DMS79 (cell line): ENCODE measurements around the gene TTYH3.
A peak's percentile ranks its signal among the peaks of the same experiment; 100 is the strongest.

Source experiments
- DNase-seq: peaks from one replicate; lab custom pipeline; 2025; lab: John Stamatoyannopoulos, UW

TTYH3 gene

GRCh38 chr7:2617325-2617905 lies 14.4 kb upstream of the TTYH3 start:
- DNase-seq: no peak

DNA sequence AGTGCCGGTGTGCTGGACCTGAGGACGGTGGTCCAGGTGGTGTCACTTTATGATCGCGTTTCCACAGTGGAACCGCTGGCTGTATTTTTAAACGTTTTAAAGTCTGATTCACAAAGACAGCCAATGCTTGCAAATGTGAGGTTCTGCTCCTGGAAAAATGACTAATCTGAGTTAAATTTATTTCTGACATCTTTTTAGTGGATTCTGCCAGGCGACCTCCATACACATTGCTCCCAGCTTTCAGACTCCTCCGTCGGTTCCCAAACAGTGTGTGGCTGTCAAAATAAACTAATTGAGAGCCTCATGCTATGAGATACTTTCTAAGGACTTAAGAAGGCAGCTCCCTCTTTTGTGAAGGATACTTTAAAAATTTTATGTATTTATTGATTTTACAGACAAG lies 12.7 kb upstream of the TTYH3 start:
- DNase-seq: no peak

DNA sequence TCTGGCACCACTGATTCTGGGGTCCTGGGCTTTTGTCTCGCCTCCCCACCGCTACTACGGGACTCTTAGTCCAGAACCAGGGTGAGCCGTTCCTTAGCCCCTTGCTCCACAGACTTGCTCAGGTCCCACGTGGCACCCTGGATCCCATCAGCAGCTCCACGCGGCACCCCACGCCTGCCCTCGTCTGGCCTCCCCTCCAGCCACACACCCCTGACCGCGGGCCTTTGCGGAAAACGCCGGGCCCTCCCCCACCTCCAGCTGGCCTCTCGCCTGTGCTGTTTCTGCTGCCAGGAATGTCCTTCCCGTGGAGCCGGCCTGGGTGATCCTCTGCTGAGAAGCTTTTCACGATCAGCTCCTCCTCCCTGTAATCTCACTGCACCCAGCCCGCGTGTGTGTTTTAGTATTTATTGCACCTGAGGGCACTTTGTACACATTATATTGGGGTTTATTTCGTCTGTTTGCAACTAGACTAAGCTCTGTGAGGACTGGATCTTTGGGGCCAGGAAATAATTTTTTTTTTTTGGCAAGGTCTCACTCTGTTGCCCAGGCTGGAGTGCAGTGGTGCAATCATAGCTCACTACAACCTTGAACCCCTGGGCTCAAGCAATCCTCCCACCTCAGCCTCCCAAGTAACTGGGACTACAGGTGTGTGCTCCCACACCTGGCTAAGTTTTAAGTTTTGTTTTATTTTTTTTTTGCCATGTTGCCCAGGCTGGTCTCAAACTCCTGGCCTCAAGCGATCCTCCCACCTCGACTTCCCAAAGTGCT lies 10.5 kb upstream of the TTYH3 start:
- DNase-seq: no peak

- DNase-seq: no peak
Measured at GRCh38 chr7:2621948-2622640, 9.7 kb upstream of the TTYH3 start.

DNA sequence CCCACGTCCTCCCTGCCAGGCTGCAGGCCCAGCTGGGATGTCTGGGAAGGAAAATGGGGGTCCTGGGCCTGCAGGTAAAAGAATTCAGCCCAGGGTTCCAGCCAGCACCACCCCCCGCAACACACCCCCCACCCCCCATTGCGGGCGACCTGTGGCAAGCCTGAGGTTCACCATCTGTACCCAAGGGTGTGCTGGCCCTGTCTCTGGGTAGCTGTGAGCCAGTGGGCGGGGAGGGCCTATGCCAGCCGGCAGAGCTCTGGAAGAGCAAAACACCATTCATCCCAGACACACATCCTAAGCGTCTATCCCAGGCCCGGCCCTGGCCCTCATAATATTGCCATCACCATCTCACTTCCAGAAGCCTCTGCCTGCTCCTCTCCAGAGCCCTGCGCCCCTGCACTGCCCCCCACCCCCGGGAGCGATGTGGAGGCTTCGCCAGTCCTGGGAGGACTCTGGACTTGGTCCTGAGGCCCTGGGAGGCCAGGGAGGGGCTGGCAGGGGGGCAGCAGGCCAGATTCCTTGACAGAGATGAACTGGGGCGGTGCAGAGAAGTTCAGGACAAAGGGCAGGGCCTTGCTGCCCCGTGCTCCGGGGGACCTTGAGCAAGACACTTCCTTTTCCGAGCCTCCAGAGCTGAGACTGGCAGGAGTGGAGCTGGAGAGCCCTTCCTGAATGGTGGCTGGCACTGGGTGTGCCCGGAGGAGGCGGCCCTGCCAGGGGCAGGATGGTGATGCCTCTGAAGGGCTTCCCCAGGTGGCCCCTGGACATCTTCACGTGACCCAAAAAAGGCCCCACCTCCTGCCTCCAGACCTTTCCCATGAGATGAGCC lies 8.7 kb upstream of the TTYH3 start:
- DNase-seq: no peak

- no peak for DNase-seq
Measured at GRCh38 chr7:2623698-2624014, 8.1 kb upstream of the TTYH3 start.

DNA sequence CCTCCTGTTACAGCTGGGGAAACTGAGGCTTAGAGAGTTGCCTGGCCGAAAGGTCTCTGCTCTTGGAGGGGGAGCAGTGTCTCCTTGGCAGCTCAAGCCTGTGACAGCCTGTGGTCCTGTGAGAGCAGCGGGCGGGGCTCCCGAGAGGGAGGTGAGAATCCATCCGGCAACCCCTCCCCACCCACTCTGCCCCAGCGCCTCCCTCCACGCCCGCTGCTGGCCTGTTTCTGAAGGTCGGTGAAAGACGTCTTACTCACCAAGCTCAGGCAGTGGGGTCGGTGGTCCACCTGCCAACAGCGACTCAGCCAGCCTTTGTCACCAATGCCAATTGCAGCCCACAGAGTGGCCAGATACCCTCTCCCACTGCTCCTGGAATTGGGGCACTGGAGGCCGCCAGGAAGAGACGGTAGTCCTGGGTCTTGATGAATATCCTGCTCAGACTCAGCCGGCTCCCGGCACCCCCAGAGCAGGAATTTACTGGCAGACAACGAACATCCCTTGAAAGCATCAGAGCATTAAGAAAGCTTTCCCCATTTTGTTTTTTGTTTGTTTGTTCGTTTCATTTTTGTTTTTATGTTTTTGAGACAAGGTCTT lies 7.4 kb upstream of the TTYH3 start:
- DNase-seq: no peak

DNA sequence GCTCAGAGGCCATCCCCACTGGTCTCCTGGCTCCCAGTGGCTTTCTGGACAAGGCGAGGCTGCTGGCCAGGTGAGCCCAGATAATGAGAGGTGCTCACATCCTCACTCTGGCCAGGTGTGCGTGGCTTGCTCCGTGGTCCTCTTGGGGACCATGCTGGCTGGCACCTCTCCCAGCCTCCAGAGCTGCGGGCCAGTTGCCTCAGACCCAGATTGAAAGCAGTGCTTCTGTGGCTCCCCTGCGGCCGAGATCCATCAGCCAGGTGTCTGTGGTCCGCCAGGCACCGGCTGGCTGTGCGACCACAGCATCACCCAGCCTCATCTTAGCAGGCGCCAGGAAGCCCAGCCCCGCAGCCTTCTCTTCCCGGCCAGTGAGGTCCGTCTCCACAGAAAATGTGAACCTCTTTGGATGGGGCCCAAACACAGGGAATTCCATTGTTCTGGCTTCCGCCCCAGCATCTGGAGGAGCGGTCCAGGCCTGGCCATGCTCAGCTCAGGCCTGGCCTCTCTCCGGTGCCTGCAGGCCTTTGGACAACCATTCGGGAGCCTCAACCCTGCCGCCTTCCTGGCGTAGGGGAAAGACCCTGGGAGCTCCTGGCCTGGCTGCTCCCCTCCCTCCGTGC lies 5.2 kb upstream of the TTYH3 start:
- DNase-seq: no peak

DNA sequence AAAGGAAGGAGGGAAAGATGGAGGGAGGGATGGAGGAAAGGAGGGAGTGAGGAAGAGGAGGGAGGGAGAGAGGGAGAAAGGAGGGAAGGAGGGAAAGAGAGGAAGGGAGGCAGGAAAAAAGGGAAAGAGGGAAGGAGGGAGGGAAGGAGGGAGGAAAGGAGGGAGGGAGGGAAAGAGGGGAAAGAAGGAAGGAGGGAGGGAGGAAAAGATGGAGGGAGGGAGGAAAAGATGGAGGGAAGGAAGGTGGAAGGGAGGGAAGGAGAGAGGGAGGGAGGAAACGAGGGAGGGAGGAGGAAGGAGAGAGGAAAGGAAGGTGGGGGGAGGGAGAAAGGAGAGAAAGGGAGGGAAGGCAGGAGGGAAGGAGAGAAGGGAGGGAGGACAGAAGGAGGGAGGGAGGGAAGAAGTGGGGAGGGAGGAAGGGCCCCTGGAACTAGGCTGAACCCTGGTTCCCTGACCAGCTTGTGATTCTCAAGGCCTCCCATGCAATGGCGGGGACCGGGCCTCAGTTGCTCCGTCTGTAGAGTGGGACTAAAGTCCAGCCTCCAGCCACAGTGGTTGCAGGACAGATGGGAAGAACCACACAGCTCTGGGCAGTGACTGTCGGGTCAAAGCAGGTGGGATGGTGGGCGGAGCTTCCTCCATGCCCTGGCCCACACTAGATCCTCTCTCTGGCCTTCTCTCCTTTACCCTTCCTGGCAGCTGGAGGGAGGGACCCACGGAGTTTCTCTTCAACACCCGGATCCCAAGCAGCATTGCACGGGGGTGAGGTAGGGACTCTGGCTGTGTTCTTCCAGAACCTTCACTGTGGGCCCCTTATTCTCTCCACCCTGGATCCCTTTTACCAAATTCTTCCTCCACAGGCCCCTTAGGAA lies 4.3 kb upstream of the TTYH3 start:
- DNase-seq: no peak

DNA sequence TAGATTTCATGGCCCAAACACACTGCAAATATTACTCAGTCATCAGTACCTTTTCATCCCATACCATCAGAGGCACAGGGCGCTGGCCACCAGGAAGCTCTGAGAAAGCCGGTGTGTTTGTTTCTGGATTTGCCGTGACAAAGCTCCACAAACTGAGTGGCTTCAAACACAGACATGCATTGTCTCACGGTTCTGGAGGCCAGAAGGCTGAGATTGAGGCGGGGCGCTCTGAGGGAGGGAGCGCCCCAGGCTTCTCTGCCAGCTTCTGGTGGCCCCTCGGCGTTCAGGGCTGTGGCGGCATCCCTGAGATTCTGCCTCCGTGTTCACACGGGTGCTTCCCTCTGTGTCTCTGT lies 3.7 kb upstream of the TTYH3 start:
- no peak for DNase-seq

DNA sequence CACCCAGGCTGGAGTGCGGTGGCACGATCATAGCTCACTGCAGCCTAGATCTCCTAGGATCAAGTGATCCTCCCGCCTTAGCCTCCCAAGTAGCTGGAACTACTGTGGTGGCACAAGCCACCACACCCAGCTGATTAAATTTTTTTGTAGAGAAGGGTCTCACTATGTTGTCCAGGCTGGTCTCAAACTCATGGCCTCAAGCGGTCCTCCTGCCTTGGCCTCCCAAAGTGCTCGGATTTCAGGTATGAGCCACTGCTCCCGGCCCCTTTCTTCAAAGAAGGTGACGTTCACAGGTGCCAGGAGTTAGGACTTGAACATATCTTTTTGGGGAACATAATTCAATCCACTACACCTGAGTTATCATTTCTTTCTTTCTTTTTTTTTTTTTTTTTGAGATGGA lies 2.9 kb upstream of the TTYH3 start:
- no peak for DNase-seq

- no peak for DNase-seq
Measured at GRCh38 chr7:2629746-2630681, 1.8 kb upstream of the TTYH3 start.

- DNase-seq: peak; percentile 33
Measured at GRCh38 chr7:2632733-2633537, 1.1 kb downstream of the TTYH3 start.

DNA sequence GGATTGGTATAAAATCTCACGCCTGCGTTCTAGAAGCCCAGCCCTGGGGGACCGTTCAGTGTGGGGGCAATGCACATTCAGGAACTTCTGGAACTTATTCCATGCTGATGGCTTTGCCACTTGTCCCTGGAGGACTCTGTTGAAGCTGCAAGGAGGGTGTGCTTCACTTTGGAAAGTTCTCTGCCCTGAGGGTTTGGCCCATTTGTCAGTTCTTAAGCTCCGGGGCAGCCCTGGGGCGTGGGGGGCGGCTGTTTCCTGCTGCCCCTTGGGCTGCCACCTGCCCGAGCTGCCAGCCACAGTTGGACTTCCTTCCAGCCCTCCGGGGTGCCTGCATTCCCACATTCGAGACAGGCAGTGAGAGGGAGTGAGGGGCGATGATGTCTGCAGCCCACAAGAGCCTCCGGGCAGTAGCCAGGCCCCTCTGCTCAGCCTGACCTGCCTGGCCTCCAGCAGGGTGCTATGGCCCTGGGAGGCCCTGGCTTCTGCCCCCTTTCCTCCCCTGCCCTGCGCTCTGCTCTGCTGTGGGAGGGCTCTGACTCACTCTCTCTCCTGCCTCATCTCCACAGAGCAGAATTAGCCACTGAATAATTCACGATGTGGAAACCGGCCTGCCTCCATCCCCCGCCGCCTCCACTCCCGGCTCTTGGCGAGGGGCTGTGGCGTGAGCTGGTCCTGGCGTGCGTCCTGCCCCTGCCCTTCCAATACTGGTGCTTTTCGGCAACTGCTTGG lies 1.9 kb downstream of the TTYH3 start:
- DNase-seq: no peak

GRCh38 chr7:2634267-2635145 lies 2.7 kb downstream of the TTYH3 start:
- no peak for DNase-seq

DNA sequence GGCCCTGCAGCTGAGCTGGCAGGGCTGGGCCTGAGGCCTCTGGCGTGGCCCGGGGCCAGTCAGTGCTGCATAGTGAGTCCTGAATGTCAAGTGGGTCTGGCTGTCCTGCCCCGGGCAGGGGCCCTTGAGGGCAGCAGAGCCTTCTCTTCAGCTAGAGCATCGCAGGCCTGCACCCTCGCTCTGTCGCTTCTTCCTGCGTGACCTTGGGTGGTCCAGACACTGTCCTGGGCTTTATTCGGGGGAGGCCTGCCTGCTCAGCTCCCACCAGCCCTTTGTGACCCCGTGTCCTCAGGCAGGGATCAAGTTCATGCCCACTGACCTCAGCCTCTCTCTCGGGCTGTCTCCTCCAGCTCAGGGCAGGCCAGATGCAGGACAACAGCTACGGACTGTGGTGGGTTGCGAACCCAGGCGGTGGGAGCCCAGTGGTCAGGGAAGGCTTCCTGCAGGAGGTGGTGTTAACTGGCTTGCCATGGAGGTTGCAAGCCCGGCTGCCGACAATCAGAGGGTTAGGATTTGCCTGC lies 3.4 kb downstream of the TTYH3 start:
- no peak for DNase-seq
